ENCODE measurements around the gene KIAA0825. TPM values are rescaled to one million over a fixed set of nuclear protein-coding genes. Genes with fewer than 3 reads are reported as not detected.

Gene KIAA0825
- total RNA-seq, 1 donor from 2014 or later = 4.2 TPM

DNA sequence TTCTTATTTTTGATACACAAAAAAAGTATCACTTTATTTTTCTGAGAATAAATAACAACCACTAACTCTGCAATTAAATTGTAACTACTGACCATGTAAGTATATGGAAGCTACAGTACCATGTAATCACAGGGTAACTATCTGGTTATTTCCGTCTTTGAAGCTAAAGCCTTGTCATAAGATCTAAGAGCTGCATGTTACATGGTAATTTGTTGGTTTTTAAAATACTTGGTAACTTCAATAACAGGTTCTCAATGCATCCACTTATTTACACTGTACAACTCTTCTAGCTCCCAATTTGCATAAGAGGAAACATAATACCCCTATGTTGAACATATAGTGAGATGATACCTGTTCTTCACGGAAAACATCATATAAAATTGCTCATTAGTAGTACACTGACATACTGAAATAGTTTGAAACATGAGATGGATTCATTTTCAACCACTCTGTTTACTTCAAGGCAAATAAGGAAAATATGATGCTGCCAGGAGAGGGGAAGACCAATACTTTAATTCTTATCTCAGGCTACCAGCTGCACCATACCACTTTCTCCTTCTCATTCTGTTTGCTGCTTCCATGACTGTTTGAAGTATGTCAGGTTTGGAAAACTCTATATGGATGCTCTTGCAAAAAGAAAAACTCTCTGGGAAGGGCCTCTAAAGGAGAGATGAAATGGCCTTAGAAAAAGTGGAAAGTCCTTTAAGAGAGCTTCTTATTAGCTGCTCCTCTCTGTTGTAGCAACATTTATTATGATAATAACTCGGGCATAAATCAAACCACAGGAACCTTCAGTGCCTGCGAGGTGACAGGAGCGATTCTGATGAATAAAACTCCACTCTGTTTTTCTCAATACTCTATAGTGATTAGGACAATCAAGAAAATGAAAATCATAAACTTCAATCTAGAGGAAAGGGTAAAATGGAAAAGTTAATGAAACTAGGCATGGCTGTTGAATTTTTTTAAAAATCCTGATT is 150.2 kb downstream of the KIAA0825 start:
- no peak overlapping the region for H3K4me3 Mint-ChIP-seq
- H3K27ac Mint-ChIP-seq = no peak overlapping the region
- TF ChIP-seq, protein P1, sequence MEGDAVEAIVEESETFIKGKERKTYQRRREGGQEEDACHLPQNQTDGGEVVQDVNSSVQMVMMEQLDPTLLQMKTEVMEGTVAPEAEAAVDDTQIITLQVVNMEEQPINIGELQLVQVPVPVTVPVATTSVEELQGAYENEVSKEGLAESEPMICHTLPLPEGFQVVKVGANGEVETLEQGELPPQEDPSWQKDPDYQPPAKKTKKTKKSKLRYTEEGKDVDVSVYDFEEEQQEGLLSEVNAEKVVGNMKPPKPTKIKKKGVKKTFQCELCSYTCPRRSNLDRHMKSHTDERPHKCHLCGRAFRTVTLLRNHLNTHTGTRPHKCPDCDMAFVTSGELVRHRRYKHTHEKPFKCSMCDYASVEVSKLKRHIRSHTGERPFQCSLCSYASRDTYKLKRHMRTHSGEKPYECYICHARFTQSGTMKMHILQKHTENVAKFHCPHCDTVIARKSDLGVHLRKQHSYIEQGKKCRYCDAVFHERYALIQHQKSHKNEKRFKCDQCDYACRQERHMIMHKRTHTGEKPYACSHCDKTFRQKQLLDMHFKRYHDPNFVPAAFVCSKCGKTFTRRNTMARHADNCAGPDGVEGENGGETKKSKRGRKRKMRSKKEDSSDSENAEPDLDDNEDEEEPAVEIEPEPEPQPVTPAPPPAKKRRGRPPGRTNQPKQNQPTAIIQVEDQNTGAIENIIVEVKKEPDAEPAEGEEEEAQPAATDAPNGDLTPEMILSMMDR (conservative IDR thresholded peaks at IDR 0.05) = no peak
- H3K9me3 Mint-ChIP-seq = no peaks in the 10 kb centered on the region
- H3K36me3 Mint-ChIP-seq = no peaks in the 10 kb centered on the region
- H3K4me1 Mint-ChIP-seq (ENCODE audit: unreplicated experiment) = peaks cover 39% of the 10 kb centered on the region
- H3K27me3 Mint-ChIP-seq = no peaks in the 10 kb centered on the region
- no peak for DNase-seq (ENCODE audit: extremely low spot score, unreplicated experiment)

DNA sequence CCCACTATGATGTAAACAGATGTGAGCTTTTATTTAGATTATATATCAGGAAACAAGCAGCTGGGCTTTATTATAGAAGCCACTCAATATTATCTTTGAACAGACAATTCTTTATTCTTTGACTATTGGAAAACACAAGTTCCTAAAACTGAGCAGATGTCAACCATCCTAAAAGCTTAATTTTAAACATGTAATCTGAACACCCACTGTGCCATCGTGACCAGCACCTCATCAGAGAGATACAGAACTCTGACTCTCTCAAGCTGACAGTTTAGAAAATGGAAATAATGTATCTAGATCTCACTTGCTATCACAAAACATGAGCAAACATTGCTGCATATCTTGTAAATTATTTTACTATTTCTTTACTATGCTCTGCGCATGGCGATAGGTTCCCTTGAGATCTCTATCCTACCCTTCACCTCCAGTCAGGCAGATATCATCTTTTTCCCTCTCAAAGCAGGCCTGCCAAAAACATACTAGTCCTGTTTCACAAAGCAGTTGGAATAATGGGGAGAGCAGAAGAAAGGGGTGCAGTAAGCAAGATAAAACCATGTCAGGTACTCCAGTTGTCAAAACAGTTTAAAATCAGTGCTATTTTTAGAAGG is 151.0 kb downstream of the KIAA0825 start:
- Mint-ChIP-seq H3K27ac (no peak overlapping the region), H3K4me1 (ENCODE audit: unreplicated experiment) (peaks cover 41% of the 10 kb centered on the region)

DNA sequence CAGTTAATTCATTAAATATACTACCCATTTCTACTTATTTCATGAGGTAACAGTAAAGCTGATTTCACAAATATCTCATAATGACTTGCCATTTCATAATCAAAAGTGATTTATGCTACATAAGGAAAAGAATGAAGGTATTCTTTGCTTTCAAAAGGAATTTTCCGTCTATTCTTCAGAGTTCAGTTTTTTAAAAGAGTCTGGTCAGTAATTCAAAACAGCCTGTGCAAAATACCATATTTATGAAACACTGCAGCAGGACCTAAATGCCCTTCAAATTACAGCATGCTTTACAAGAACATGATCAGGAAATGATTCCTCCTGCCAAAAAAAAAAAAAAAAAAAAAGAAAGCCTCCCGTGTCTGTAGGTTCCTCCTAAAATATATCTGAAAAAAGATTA is 154.7 kb downstream of the KIAA0825 start:
- peaks cover 4% of the 10 kb centered on the region for H3K36me3 Mint-ChIP-seq
- H3K27ac Mint-ChIP-seq = no peak overlapping the region
- no peak overlapping the region for H3K4me3 Mint-ChIP-seq
- TF ChIP-seq, protein P1 (conservative IDR thresholded peaks at IDR 0.05) = no peak
- no peak for DNase-seq (ENCODE audit: extremely low spot score, unreplicated experiment)
- H3K27me3 Mint-ChIP-seq = no peaks in the 10 kb centered on the region
- H3K4me1 Mint-ChIP-seq (ENCODE audit: unreplicated experiment) = peaks cover 23% of the 10 kb centered on the region
- H3K9me3 Mint-ChIP-seq = no peaks in the 10 kb centered on the region

More for the DNA sequence above, 151.0 kb downstream of the KIAA0825 start:
- Mint-ChIP-seq H3K4me3 (no peak overlapping the region), H3K9me3 (no peaks in the 10 kb centered on the region), H3K36me3 (peaks cover 2% of the 10 kb centered on the region), H3K27me3 (no peaks in the 10 kb centered on the region)
- TF ChIP-seq, protein P1 (conservative IDR thresholded peaks at IDR 0.05) = no peak
- no peak for DNase-seq (ENCODE audit: extremely low spot score, unreplicated experiment)

DNA sequence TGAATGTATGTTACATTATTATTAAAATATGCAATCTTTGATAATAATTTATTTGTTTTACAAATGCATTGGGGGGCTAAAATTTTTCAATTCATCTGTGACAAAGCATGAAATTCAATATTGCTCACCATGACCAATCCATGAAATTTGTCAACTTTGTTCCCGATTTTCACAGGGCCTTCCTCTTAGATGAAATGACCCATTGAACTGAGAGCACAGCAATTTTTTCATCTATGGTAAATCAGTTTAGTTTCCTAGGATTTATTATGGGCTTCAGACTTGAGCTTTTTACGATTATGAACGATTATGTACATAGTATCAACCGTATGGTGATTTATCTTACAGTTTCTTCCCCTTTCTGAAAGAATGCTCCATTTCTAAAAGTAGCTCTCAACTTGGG is 157.3 kb downstream of the KIAA0825 start:
- DNase-seq (ENCODE audit: extremely low spot score, unreplicated experiment) = no peak
- H3K27me3 Mint-ChIP-seq = no peaks in the 10 kb centered on the region
- H3K27ac Mint-ChIP-seq = no peak overlapping the region
- TF ChIP-seq, protein P1 (conservative IDR thresholded peaks at IDR 0.05) = no peak
- H3K9me3 Mint-ChIP-seq = no peaks in the 10 kb centered on the region
- peaks cover 4% of the 10 kb centered on the region for H3K36me3 Mint-ChIP-seq
- H3K4me3 Mint-ChIP-seq = no peak overlapping the region
- peaks cover 9% of the 10 kb centered on the region for H3K4me1 Mint-ChIP-seq (ENCODE audit: unreplicated experiment)

DNA sequence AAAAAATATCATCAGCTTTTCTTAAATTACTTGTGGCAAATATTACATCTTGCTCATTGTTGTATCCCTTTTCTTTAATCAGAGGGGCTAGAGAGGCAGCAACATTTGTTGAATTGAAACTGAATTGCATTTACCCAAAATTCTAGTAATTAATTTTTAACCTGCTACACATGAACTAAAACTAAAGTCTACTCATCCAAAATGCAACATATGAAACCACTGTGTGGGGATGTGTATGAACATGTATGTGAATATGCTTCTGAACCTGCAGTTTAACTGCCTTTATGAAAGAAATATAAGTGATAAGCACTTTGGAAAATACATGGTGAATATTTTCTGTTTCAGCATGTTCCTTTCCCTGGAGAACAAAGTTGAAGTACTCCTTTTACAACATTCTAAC is 158.5 kb downstream of the KIAA0825 start:
- Mint-ChIP-seq H3K36me3 (peaks cover 4% of the 10 kb centered on the region), H3K27ac (no peak overlapping the region)
- TF ChIP-seq, protein P1 (conservative IDR thresholded peaks at IDR 0.05) = no peak

More for the DNA sequence above, 158.5 kb downstream of the KIAA0825 start:
- Mint-ChIP-seq H3K27me3 (no peaks in the 10 kb centered on the region), H3K9me3 (no peaks in the 10 kb centered on the region), H3K4me3 (no peak overlapping the region), H3K4me1 (ENCODE audit: unreplicated experiment) (peaks cover 9% of the 10 kb centered on the region)
- DNase-seq (ENCODE audit: extremely low spot score, unreplicated experiment) = no peak

Measured in type B pancreatic cell (in vitro differentiated cells).